Peyer's patch (tissue), 4 donors: ENCODE results near the gene CGRRF1. TPM values are rescaled to one million over a fixed set of nuclear protein-coding genes. Genes with fewer than 3 reads are reported as not detected.

Experiments used
- DNase-seq, 3 donors: peaks; one replicate each; pipeline ENCODE4 v3.0.0-alpha.2; 2017 to 2019
- H3K27ac ChIP-seq, 4 donors: fragments of 200-600 bp; sonication (generic); one replicate each; pipeline ENCODE4 v1.5.1; 2016 to 2019
- H3K27me3 ChIP-seq, 2 donors: fragments of 200-600 bp; sonication (generic); one replicate each; pipeline ENCODE4 v1.5.1; 2019
- H3K36me3 ChIP-seq, 3 donors: fragments of 200-600 bp; sonication (generic); one replicate each; pipeline ENCODE4 v1.5.1; 2016 to 2019
- H3K4me1 ChIP-seq, 4 donors: fragments of 200-600 bp; sonication (generic); one replicate each; pipeline ENCODE4 v1.5.1; 2016 to 2019
- H3K4me3 ChIP-seq, 4 donors: fragments of 200-600 bp; sonication (generic); 1 replicate in 3 of 4; 2 replicates in 1 of 4; pipeline ENCODE4 v1.5.1; 2016 to 2019; ENCODE audit warnings: mild to moderate bottlenecking in 1 of 4
- H3K9me3 ChIP-seq, 4 donors: fragments of 200-600 bp; sonication (generic); one replicate each; pipeline ENCODE4 v1.5.1; 2016 to 2019; ENCODE audit warnings: mild to moderate bottlenecking in 1 of 4
- CTCF ChIP-seq, 6 experiments: fragments of 450-650 bp in 4 of 6; fragments of 200-600 bp in 2 of 6; sonication (generic) in 1 of 6; IDR thresholded peaks; one replicate each; pipeline ENCODE4 v1.5.1; 2017 to 2019; ENCODE audit warnings: antibody characterized with exemption in 6 of 6, mild to moderate bottlenecking in 3 of 6, moderate library complexity in 1 of 6
- POLR2A ChIP-seq, 2 donors: fragments of 450-650 bp; IDR thresholded peaks; one replicate each; pipeline ENCODE4 v1.5.1; 2017; ENCODE audit warnings: antibody characterized with exemption in 2 of 2, mild to moderate bottlenecking in 2 of 2, moderate library complexity in 2 of 2
- total RNA-seq, 4 donors: library from RNA; depleted of rRNA; stranded (reverse); fragments of >200 nt; gene quantifications; one replicate each; pipeline ENCODE4 v1.1.0, GENCODE V29; 2016

The CGRRF1 gene
- total RNA-seq, 4 donors from 2014 or later: 11.6 to 26.8 (median 19.0) TPM

GRCh38 chr14:54577494-54577893 is 67.8 kb downstream of the CGRRF1 start:
- DNase-seq: no peak
- Histone ChIP-seq H3K9me3 (no peaks in the 10 kb centered on the region), H3K27ac (no peak overlapping the region), H3K4me1 (peaks cover 0 to 7% (median 0%) of the 10 kb centered on the region in 4 donors), H3K27me3 (no peaks in the 10 kb centered on the region), H3K4me3 (no peak overlapping the region), H3K36me3 (no peaks in the 10 kb centered on the region)
- TF ChIP-seq POLR2A (IDR thresholded peaks at IDR 0.05) (no peak), CTCF (IDR thresholded peaks at IDR 0.05) (no peak)

DNA sequence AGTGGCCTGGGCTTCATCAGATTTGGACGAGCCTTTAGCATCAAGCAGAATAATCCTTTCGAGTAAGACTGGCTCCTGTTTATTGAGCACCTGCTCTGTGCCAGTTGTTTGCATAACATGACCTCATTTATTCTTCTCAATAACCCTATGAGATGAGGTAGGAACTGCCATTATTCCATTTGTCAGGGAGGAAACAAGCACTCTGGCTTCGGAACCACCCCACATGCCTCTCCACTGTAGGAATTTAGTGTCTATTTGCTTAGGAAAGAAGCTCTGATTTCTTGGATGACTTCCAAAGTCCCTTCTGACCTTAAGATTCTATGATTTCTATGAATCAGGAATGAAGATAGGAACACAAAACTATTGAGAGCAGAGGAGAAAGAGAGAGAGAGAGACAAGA is 68.3 kb downstream of the CGRRF1 start:
- DNase-seq: no peak
- H3K27me3 ChIP-seq: no peaks in the 10 kb centered on the region
- no peaks in the 10 kb centered on the region for H3K9me3 ChIP-seq
- no peak overlapping the region for H3K27ac ChIP-seq
- peaks cover 0 to 7% (median 0%) of the 10 kb centered on the region in 4 donors for H3K4me1 ChIP-seq
- TF ChIP-seq POLR2A (IDR thresholded peaks at IDR 0.05) (no peak), CTCF (IDR thresholded peaks at IDR 0.05) (no peak)
- no peak overlapping the region for H3K4me3 ChIP-seq
- no peaks in the 10 kb centered on the region for H3K36me3 ChIP-seq

DNA sequence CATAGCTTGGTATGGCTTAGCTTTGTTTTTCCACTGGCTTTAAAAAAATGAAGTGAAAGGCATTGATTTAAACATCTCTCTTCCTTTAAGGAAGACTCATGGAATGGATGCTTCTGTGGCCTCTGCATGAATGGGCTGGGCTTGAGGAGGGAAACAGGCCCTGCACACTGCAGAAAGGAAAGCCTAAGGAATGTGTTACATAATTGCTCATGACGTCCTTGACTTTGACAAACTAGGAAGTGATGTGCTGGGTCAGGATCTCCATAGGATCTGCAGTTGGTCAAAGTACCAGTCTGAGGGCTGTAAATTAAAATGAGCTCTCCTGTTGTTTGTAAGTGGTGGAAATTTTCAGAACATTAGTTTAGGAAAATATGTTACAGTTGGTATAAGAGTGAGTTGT is 69.9 kb downstream of the CGRRF1 start:
- Histone ChIP-seq H3K4me3 (no peak overlapping the region), H3K4me1 (peaks cover 0 to 7% (median 0%) of the 10 kb centered on the region in 4 donors), H3K27me3 (no peaks in the 10 kb centered on the region), H3K27ac (peak overlapping the region in 1 of 4 donors; percentile 34), H3K36me3 (no peaks in the 10 kb centered on the region), H3K9me3 (no peaks in the 10 kb centered on the region)
- TF ChIP-seq POLR2A (IDR thresholded peaks at IDR 0.05) (no peak), CTCF (IDR thresholded peaks at IDR 0.05) (no peak)
- DNase-seq: no peak

DNA sequence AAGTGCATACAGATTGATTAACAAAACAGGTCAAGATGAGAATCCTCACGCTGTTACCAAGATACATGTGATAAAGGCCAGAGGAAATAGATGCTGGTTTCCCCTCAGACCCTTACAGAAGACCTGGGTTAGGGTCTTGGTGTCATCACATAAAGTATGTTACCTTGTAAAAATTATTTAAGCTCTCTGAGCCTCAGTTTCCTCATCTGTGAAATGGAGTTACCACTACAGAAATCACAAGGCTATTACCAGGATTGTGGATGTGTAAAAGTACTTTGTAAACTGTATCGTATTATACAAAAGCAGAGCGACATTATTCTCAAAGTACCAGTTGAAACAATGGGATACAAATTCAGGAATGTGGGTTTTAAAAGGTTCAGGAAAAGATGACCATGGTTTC is 71.2 kb downstream of the CGRRF1 start:
- Histone ChIP-seq H3K4me1 (peaks cover 0 to 7% (median 0%) of the 10 kb centered on the region in 4 donors), H3K36me3 (no peaks in the 10 kb centered on the region), H3K27ac (no peak overlapping the region), H3K9me3 (no peaks in the 10 kb centered on the region), H3K4me3 (no peak overlapping the region), H3K27me3 (no peaks in the 10 kb centered on the region)
- no peak for TF ChIP-seq CTCF (IDR thresholded peaks at IDR 0.05)
- no peak for TF ChIP-seq POLR2A (IDR thresholded peaks at IDR 0.05)
- DNase-seq: no peak

DNA sequence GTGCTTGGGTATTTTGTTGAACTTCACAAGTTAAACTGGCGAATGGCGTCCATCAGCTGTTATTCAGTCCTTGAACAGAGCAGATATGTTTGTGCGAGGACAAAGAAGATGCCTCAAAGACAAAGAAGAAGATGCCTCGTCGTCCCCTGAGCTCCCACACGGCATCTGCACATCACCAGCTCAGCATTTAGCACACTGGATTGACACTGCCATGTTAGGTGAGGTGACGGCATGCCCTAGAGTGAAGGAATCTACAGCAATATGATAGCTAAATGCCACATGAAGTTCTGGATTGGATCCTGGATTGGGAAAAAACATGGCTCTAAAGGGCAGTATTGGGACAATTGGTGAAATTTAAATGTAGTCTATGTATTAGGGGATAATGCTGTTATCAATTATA is 72.6 kb downstream of the CGRRF1 start:
- no peaks in the 10 kb centered on the region for H3K9me3 ChIP-seq
- H3K27ac ChIP-seq: no peak overlapping the region
- no peaks in the 10 kb centered on the region for H3K27me3 ChIP-seq
- H3K4me3 ChIP-seq: no peak overlapping the region
- no peak for TF ChIP-seq POLR2A (IDR thresholded peaks at IDR 0.05)
- TF ChIP-seq CTCF (IDR thresholded peaks at IDR 0.05): no peak
- DNase-seq: no peak
- no peaks in the 10 kb centered on the region for H3K36me3 ChIP-seq
- H3K4me1 ChIP-seq: peaks cover 0 to 7% (median 0%) of the 10 kb centered on the region in 4 donors

GRCh38 chr14:54584097-54584496 is 74.4 kb downstream of the CGRRF1 start:
- Histone ChIP-seq H3K36me3 (no peaks in the 10 kb centered on the region), H3K9me3 (no peaks in the 10 kb centered on the region), H3K27me3 (no peaks in the 10 kb centered on the region), H3K4me1 (peaks cover 0 to 7% (median 0%) of the 10 kb centered on the region in 4 donors), H3K27ac (no peak overlapping the region), H3K4me3 (no peak overlapping the region)
- no peak for DNase-seq
- no peak for TF ChIP-seq POLR2A (IDR thresholded peaks at IDR 0.05)
- TF ChIP-seq CTCF (IDR thresholded peaks at IDR 0.05): no peak
